ENCODE data around the gene GIMAP6.
"Not testable (repeated sequence)": the region's sequence is repeated elsewhere in the genome, so short reads cannot be mapped to it uniquely, and the experiment has no call there.

GIMAP6 gene

GRCh38 chr7:150587551-150587950, 44.6 kb downstream of the GIMAP6 start:
- no peak overlapping the region for H3K4me3 ChIP-seq (ENCODE audit: low read length)
- TF ChIP-seq CTCF (conservative IDR thresholded peaks at IDR 0.05; ENCODE audit: low read depth, low read length): no peak
- no peak for DNase-seq (ENCODE audit: low read depth)

GRCh38 chr7:150586785-150587152, 45.4 kb downstream of the GIMAP6 start:
- TF ChIP-seq CTCF (conservative IDR thresholded peaks at IDR 0.05; ENCODE audit: low read depth, low read length): no peak
- DNase-seq (ENCODE audit: low read depth): no peak
- H3K4me3 ChIP-seq (ENCODE audit: low read length): no peak overlapping the region

GRCh38 chr7:150586068-150586784, 46.0 kb downstream of the GIMAP6 start:
- no peak overlapping the region for H3K4me3 ChIP-seq (ENCODE audit: low read length)
- DNase-seq (ENCODE audit: low read depth): no peak
- no peak for TF ChIP-seq CTCF (conservative IDR thresholded peaks at IDR 0.05; ENCODE audit: low read depth, low read length)

- H3K4me3 ChIP-seq (ENCODE audit: low read length): no peak overlapping the region
- TF ChIP-seq CTCF (conservative IDR thresholded peaks at IDR 0.05; ENCODE audit: low read depth, low read length): no peak
- no peak for DNase-seq (ENCODE audit: low read depth)
Measured at GRCh38 chr7:150585199-150585598, 47.0 kb downstream of the GIMAP6 start.

- no peak for TF ChIP-seq CTCF (conservative IDR thresholded peaks at IDR 0.05; ENCODE audit: low read depth, low read length)
- no peak overlapping the region for H3K4me3 ChIP-seq (ENCODE audit: low read length)
- no peak for DNase-seq (ENCODE audit: low read depth)
Measured at GRCh38 chr7:150580638-150581394, 51.4 kb downstream of the GIMAP6 start.

GRCh38 chr7:150579979-150580637, 52.1 kb downstream of the GIMAP6 start:
- H3K4me3 ChIP-seq (ENCODE audit: low read length); DNase-seq (ENCODE audit: low read depth): not testable (repeated sequence)

All from retinal pigment epithelial cell (primary cell).